NCI-H748 (cell line): ENCODE data around the gene MBD3L5.
"Not testable (repeated sequence)": the region's sequence is repeated elsewhere in the genome, so short reads cannot be mapped to it uniquely, and the experiment has no call there.

Source experiments
- DNase-seq: peaks from one replicate; lab custom pipeline; 2025; ENCODE audit not compliant: unreplicated experiment; lab: John Stamatoyannopoulos, UW

The MBD3L5 gene

GRCh38 chr19:7051421-7051820 is 21.0 kb downstream of the MBD3L5 start:
- not testable (repeated sequence) for DNase-seq

DNA sequence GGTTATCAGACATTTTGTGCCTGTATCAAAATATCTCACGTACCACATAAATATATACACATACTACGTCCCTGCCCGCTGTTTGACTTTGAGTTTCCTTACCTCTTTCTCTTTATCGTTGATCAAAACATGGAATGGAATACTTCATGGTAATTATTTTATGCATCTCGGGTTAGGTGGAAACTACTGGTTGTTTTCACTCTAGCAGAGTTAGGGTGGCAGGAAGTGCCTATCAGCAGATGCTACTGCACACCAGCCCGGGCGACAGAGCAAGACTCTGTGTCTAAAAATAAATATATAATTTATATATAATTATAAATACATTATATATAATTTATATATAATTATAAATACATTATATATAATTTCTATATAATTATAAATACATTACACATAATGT is 22.5 kb downstream of the MBD3L5 start:
- DNase-seq: not testable (repeated sequence)

DNA sequence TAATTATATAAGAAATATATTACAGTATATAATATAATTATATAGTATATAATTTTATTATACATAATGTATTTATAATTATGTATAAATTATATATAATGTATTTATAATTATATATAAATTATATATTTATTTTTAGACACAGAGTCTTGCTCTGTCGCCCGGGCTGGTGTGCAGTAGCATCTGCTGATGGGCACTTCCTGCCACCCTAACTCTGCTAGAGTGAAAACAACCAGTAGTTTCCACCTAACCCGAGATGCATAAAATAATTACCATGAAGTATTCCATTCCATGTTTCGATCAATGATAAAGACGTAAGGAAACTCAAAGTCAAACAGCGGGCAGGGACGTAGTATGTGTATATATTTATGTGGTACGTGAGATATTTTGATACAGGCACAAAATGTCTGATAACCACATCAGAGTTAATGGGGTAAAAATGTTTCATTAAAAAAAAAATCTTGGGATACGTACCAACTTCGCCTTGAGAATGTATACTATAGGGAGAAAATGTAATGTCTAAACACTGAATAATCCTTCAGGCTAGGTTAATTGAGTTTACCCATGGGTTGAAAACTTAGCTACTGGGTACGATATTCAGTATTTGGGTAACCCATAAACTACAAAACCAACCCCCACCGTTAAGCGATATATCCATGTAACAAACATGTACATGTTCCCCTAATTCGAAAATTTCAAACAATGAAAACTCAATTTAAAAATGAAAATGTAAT is 24.4 kb downstream of the MBD3L5 start:
- not testable (repeated sequence) for DNase-seq

DNA sequence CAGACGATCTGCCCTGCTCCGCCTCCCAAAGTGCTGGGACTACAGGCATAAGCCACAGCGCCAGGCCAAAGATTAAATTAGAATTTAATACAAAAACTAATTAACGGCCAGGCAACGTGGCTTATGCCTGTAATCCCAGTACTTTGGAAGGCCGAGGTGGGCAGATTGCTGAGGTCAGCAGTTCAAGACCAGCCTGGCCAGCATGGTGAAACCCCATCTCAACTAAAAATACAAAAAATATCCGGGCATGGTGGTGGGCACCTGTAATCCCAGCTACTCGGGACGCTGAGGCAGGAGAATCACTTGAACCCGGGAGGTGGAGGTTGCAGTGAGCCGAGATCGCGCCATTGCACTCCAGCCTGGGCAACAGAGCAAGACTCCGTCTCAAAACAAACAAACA is 25.3 kb downstream of the MBD3L5 start:
- not testable (repeated sequence) for DNase-seq

DNA sequence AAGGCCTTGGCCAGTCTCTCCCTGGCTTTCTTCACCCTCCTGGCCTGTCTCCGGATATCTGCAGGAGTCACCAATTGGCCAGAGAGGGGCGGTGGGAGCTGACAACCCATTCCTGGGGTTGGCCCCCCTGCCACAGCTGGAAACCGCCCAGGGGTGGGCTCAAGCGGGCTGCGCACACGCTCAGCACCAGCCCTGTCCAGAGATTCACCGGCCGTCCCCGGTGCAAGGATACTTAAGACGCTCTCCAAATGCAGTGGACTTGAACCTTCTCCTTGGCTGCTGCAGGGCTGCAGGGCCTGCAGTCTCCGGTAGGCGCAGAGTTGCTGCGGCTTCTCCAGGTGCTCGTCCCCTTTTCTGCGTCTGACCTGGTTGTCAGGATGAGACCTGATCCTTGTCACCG is 26.0 kb downstream of the MBD3L5 start:
- DNase-seq: not testable (repeated sequence)

DNA sequence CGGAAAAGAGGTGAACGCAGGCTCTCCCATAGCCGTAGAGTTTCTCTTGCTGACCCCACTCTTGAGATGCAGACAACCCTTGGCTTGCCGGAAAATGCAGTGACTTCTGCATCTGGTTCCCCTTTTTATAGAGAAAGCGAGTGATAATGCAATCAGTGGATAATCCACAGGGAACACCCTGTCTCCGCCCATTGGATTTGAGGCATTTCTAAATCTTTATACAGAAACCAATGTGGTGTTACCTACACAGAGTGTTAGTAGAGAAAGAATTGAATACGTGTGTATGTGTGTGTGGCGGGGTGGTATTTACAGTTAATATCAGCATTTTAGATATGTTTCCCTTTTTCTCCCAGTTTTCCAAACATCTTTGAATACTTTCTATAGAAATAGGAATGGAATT is 28.2 kb downstream of the MBD3L5 start, which contains the start of gene MBD3L3:
Gene MBD3L3 (minus strand): TSS at position 101 of the 400 bp plus-strand sequence. CDS start 71 bp downstream, at position 30.
- not testable (repeated sequence) for DNase-seq

GRCh38 chr19:7059977-7060376 is 29.6 kb downstream of the MBD3L5 start:
- DNase-seq: not testable (repeated sequence)

DNA sequence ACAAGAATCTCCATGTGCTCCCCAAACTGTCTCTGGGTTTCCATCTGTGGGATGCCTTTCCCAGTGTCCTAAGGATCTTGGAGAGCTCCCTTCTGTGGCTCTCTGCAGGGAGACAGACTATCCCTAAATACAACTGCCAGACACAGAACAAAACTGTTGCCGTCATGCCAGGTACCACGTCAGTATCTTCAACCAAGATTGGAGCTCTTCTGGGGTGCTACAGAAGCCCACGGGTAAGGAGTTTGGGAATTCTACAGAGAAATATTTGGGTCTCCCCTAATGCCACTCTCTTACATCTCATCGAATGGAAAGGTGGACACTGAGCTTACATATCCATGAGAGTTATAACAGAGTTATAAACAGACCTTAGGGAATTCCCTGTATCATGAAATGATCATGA is 33.0 kb downstream of the MBD3L5 start:
- DNase-seq: no peak

DNA sequence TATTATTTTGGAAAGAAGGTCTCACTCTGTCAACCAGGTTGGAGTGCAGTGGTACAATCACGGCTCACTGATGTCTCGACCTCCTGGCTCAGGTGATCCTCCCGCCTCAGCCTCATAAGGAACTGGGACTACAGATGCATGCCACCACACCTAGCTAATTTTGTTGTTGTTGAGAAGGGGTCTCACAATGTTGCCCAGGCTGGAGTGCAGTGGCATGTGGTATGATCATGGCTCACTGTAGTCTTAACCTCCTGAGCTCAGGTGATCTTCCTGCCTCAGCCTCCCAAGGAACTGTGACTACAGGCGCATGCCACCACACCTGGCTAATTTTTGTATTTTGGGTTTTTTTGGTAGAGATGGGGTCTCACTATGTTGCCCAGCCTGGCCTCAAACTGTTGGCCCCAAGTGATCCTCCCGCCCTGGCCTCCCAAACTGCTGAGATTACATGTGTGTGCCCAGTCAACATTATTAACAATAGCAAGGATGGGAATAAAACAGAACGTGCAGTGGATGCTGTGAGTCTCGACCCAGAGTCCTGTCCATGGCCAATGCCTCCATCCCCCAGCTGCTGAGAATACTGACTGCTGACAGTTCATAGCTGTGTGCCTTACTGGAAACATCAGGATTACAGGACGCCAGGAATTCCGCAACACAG is 33.5 kb downstream of the MBD3L5 start:
- DNase-seq: no peak

DNA sequence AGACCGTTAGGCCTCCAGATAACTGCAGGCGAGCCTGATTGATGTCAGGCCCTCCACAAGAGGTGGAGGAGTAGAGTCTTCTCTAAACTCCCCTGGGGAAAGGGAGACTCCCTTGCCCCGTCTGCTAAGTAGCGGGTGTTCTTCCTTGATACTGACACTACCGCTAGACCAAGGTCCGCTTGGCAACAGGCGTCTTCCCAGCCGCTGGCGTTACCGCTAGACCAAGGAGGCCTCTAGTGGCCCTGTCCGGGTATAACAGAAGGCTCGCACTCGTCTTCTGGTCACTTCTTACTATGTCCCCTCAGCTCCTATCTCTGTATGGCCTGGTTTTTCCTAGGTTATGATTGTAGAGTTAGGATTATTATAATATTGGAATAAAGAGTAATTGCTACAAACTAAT is 36.7 kb downstream of the MBD3L5 start:
- DNase-seq: peak; percentile 17

GRCh38 chr19:7067716-7068115 is 37.3 kb downstream of the MBD3L5 start:
- no peak for DNase-seq

- no peak for DNase-seq
Observed at GRCh38 chr19:7068599-7068998, 38.2 kb downstream of the MBD3L5 start.

DNA sequence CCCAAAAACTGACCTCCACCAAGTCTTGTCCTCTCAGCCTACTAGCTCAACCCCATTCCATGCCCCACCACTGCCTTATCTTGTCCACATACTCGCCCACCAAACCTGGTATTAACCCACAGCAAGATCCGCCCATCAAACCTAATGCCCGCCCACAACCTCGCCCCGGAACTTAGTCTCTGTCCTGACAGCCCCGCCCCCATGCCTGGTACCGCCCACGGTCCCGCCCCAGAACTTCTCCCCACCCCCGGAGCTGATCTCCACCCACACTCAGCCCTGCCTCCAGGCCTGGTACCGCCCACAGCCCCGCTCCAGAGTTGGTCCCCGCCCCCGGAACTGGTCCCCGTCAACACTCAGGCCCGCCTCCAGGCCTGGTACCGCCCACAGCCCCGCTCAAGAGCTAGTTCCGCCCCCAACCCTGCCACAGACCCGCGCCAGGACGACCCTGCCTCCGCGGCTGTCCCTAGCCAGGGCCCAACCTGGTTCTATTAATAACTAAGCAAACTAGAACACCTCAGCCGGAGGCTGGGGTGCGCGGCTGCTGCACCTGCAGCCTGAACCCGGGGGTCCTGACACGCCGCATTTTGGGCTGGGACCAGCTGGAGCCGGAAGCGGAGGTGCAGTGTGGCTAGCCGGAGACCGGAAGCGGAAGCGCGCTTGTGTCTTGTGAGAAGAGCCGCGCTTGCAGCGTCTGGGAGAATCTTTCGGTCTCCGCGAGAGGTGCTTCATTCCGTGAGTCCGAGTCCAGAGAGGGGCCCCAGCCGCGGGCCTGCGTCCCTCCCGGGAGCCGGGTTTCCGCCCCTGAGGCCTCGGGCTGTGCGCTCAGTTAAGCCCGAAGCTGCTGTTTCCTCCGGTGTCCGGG is 38.9 kb downstream of the MBD3L5 start, which contains the start of gene ZNF557:
Gene ZNF557 (plus strand): TSS at position 662 of the 862 bp plus-strand sequence. CDS start 5,372 bp downstream, outside the sequence.
- DNase-seq: peak; percentile 91

DNA sequence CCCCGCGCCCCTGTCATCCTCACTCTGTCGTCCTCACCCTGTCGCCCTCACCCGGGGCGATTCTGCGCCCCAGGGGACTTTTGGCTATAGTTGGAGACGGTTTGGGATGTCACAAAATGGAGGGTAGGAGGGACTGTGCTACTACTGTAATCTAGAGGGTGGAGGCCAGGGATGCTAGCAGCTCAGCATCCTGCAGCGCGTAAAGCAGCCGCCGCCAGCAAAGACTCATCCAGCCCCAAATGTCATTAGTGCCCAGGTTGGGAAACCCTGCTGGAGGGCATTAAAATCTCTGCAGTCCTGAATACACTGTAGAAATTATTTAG is 39.5 kb downstream of the MBD3L5 start:
- DNase-seq: no peak

DNA sequence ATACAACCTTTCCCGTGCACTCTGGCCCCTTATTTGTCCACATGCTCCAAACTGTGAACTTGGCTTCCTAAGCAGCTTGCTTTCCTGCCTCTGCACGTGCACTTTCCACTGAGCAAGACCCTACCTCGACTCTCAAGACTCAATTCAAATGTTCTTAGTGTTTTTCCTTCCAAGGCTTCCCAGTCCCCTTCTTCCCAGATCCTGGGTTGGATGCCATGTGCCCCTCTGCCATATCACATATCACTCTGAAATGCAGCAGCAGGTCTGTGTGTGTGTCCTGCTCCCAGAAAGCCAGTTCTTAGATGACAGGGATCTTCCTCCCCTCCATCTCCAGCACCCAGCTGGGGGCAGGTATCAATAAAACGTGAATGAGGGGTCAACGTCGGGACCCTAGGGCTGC is 42.2 kb downstream of the MBD3L5 start:
- DNase-seq: no peak

GRCh38 chr19:7074705-7075282 is 44.4 kb downstream of the MBD3L5 start:
- DNase-seq: no peak

DNA sequence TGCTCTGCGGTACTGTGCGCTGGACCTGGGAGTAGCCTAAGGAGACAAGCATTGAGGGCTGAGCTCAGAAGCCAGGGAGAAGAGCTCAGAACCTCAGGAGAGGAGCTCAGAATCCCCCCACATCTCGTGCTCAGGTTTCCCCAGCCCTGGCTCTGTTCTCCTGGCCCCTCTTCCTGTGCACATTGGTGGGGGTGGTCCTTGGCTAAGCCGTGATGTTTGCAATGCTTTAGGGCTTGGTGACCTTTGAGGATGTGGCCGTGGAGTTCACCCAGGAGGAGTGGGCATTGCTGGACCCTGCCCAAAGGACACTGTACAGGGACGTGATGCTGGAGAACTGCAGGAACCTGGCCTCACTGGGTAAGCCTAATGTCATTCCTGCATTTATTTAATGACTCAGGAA is 45.8 kb downstream of the MBD3L5 start:
- DNase-seq: no peak

DNA sequence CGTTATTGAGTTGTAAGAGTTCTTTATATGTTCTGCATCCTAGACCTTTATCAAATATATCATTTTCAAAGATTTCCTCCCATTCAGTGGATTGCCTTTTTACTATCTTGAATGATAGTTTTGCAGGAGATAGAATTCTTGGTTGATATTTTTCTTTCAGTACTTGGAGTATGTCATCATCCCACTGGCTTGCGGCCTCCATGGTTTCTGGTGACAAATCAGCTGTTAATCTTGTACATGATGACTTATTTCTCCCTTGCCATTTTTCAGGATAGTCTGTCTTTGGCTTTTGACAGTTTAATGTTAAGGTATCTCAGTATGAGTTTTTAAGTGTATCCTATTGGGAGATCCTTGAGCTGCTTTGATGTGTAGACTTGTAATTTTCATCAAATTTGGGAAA is 47.6 kb downstream of the MBD3L5 start:
- DNase-seq: no peak
